Renal cortical epithelial cell (primary cell): ENCODE data around the gene SMARCE1. TPM values are rescaled to one million over a fixed set of nuclear protein-coding genes. Genes with fewer than 3 reads are reported as not detected.

Experiments
- DNase-seq: peaks from one replicate; pipeline ENCODE4 v3.0.0-alpha.2; 2011; ENCODE audit warnings: low read depth
- total RNA-seq: library from RNA; depleted of rRNA; stranded (reverse); fragments of >200 nt; gene quantifications from 2 replicates; pipeline ENCODE4 v1.2.3, GENCODE V29; 2014

Gene SMARCE1
- total RNA-seq, 1 donor from 2014 or later, result 126 TPM

GRCh38 chr17:40582328-40582901 is 65.2 kb downstream of the SMARCE1 start:
- DNase-seq, result no peak

DNA sequence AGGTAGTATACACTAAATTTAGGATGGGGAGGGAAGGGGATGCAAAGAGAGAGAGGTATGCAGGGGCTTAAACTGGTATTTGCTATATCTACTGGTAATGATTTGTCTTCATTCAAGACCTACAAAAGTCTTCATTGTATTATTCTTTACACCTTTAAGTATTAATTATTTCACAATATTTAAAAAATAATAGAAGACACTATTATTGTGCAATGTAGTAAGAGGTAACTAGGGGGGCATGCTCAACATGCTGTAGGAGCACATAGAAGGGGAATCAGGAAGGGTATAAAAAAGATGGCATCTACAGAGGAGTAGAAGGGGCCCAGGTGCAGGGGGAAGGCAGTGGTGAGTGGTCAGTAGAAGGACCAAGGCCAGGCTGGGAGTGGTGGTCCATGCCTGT is 67.5 kb downstream of the SMARCE1 start:
- no peak for DNase-seq

- no peak for DNase-seq
Measured at GRCh38 chr17:40579471-40579870, 68.1 kb downstream of the SMARCE1 start.

GRCh38 chr17:40577611-40578065 is 70.0 kb downstream of the SMARCE1 start:
- no peak for DNase-seq

- DNase-seq, result no peak
Measured at GRCh38 chr17:40576113-40576740, 71.4 kb downstream of the SMARCE1 start.

Other genes with a start within 250 kb of the SMARCE1 start
- gene TOP2A, start 229.9 kb downstream of the SMARCE1 start, total RNA-seq, result 2.1 and 46.5 TPM in 2 replicates
- 44.8 and 89.8 TPM in 2 replicates for gene IGFBP4, start 204.4 kb downstream of the SMARCE1 start, total RNA-seq
- 0.05 and 0.69 TPM in 2 replicates for gene TNS4, start 146.2 kb downstream of the SMARCE1 start, total RNA-seq
- not detected in 2 replicates for gene CCR7, start 82.3 kb downstream of the SMARCE1 start, total RNA-seq
- gene KRT222, start 17.4 kb upstream of the SMARCE1 start, total RNA-seq, result 1.7 and 10.9 TPM in 2 replicates
- gene KRT24, start 55.9 kb upstream of the SMARCE1 start, total RNA-seq, result not detected in 2 replicates
- not detected in 2 replicates for gene KRT25, start 107.5 kb upstream of the SMARCE1 start, total RNA-seq
- not detected in 2 replicates for gene KRT26, start 124.4 kb upstream of the SMARCE1 start, total RNA-seq
- gene KRT27, start 134.7 kb upstream of the SMARCE1 start, total RNA-seq, result not detected in 2 replicates
- not detected in 2 replicates for gene KRT28, start 152.1 kb upstream of the SMARCE1 start, total RNA-seq
- 3.6 and 4.6 TPM in 2 replicates for gene KRT10, start 174.8 kb upstream of the SMARCE1 start, total RNA-seq
- not detected in 2 replicates for gene KRT12, start 219.4 kb upstream of the SMARCE1 start, total RNA-seq
- not detected in 2 replicates for gene KRT20, start 237.4 kb upstream of the SMARCE1 start, total RNA-seq